GM12892 (cell line): ENCODE results near the gene GRHL1.

ENCODE experiments used
- POLR2A ChIP-seq: IDR thresholded peaks from 2 replicates; pipeline ENCODE4 v1.6.1; 2011; ENCODE audit warnings: low read depth, low read length, control low read depth
- POLR2AphosphoS5 ChIP-seq: IDR thresholded peaks from 2 replicates; pipeline ENCODE4 v1.6.1; 2011; ENCODE audit warnings: low read depth, low read length, control low read depth
- TAF1 ChIP-seq: IDR thresholded peaks from 2 replicates; pipeline ENCODE4 v1.6.1; 2011; ENCODE audit warnings: low read depth, mild to moderate bottlenecking, control low read depth, low read length, borderline replicate concordance

DNA sequence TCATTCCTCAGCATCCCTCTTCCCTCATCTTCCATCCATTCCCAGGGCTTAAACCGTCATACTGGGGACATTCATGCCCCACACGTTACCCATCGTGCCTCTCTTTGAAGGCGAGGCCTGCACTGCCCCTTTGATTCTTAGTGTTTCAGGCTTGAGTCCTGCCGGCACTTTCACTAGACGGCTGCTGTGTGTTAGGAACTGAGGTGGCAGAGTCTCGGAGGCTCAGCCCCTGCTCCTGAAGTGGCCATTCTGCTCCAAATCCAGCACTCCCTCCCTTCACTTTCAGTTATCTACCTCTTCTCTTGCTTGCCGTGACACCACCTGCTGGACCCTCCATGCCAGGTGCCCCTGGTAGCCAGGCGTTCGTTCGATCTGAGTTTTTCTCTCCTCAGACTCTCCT, 43.0 kb downstream of the GRHL1 start:
- TF ChIP-seq POLR2A: no peak
- TF ChIP-seq POLR2AphosphoS5: no peak
- no peak for TF ChIP-seq TAF1
